GM12872 (cell line): ENCODE data around the gene LYRM9.

Experiments
- TF ChIP-seq, protein P1 (sequence below): IDR thresholded peaks from 3 replicates; pipeline ENCODE4 v1.5.1; 2011; ENCODE audit warnings: low read depth, mild to moderate bottlenecking, low read length, moderate library complexity; ENCODE audit not compliant: insufficient read depth

LYRM9 gene

DNA sequence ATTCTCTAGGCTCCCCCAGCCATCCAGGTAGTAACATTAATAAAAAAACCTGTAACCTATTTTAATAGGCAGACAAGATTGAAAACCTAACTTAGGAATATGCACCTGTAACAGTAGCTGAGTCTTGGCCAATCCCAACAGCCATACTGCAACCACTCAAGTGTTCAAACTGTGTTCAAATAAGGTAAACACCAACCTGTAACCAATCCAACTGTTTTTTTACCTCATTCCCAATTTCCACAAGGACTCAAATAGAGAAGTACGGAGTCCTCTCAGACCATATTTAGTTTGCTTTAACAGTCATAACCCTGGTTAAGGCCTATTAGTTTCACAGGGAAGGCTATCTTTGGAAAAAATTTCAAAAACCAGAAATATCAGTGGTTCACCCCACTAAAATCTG, 52.5 kb downstream of the LYRM9 start:
- TF ChIP-seq, protein P1, sequence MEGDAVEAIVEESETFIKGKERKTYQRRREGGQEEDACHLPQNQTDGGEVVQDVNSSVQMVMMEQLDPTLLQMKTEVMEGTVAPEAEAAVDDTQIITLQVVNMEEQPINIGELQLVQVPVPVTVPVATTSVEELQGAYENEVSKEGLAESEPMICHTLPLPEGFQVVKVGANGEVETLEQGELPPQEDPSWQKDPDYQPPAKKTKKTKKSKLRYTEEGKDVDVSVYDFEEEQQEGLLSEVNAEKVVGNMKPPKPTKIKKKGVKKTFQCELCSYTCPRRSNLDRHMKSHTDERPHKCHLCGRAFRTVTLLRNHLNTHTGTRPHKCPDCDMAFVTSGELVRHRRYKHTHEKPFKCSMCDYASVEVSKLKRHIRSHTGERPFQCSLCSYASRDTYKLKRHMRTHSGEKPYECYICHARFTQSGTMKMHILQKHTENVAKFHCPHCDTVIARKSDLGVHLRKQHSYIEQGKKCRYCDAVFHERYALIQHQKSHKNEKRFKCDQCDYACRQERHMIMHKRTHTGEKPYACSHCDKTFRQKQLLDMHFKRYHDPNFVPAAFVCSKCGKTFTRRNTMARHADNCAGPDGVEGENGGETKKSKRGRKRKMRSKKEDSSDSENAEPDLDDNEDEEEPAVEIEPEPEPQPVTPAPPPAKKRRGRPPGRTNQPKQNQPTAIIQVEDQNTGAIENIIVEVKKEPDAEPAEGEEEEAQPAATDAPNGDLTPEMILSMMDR, result no peak

DNA sequence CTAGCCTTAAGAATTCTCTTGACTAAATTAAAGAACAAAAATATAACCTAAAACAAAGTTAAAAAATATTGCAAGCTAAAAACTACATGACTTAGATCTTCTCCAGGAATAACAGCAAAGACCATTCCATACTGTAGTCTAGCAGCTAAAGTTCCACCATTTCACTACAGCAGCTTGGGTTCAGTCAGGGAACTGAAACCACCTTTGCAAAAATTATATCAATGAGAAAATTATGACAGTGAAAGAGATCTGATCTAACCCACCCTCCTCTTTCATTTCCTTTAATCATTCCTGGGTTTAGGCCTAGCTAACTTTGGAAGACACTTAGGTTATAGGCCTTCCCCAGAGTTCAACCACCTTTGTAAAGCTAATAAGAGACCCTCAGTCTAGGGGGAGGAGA, 56.5 kb downstream of the LYRM9 start:
- TF ChIP-seq, protein P1, result no peak

DNA sequence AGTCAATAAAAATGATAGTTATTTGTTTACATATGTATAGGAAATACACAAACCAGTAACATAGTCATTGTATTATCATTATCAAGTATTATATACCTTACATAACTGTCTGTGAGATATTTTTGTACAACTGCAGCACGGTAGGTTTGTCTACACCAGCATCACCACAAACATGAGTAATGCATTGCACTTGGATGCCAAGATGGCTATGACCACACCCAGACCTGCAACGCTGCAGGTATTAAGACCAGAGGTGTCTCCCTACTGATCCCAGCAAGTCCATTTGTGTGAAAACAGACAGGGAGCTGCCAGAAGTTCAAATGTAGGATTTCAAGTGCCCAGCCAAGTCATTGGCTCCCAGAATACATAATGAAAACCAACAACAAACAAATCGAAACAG, 58.6 kb downstream of the LYRM9 start:
- TF ChIP-seq, protein P1, result no peak

DNA sequence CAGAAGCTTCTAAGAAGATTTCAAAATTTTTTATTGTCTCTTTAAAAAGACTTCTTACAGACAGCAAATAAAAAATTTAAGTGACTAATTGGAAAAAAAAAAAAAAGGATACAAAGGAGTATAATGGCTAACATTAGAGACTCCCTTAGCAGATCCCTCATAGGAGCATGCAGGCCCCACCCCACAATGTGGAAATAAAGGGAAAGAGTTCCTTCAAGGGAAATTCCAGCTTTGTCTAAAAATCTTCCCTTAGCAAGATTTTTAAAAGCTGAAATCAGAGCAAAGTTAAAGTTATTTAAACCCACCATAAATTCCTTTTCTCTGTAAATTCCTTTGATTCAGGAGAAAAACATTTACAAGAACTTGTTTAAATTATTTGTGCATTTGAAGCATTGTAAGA, 60.3 kb downstream of the LYRM9 start:
- TF ChIP-seq, protein P1, result no peak
